Measurements from ENCODE around the gene FRMPD1. TPM values are rescaled to one million over a fixed set of nuclear protein-coding genes. Genes with fewer than 3 reads are reported as not detected.
A peak's percentile ranks its signal among the peaks of the same experiment; 100 is the strongest.

FRMPD1 gene
- total and polyA plus RNA-seq, 9 donors: 6.7 to 12.5 (median 10.7) TPM

DNA sequence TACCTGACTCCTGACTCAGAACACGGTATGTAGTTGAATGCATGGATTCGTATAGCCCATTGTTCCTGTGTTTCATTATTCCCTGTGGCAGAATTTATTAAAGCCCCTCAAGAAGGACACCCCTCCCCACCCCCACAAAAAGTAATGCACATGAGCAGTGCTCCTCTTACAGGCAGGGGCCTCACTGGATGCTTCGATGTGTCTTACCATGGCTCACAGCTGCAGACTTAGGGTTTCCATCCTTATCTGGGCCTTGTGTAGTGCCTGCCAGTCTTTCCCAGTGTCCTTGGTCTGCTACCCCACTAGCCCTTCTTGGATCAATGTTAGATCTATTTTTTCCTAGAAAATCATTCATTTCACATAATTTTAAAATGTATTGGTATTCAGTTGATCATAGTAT lies 119.2 kb downstream of the FRMPD1 start:
- no peak overlapping the region for H3K27ac ChIP-seq (ENCODE audit: low read length)
- H3K36me3 ChIP-seq (ENCODE audit: control insufficient read depth, insufficient read depth, low read length): peaks cover 36% of the 10 kb centered on the region
- H3K4me1 ChIP-seq (ENCODE audit: control insufficient read depth, insufficient read depth, low read length): no peaks in the 10 kb centered on the region
- no peaks in the 10 kb centered on the region for H3K9me3 ChIP-seq (replicated peaks; ENCODE audit: control insufficient read depth, low read depth, low read length)
- DNase-seq: no peak
- 100% methylated on average over 2 of the region's 3 CpGs for WGBS (ENCODE audit: insufficient coverage)
- H3K27me3 ChIP-seq (ENCODE audit: control insufficient read depth, insufficient read depth, low read length): no peaks in the 10 kb centered on the region
- no peak overlapping the region for H3K4me3 ChIP-seq (ENCODE audit: low read length)

DNA sequence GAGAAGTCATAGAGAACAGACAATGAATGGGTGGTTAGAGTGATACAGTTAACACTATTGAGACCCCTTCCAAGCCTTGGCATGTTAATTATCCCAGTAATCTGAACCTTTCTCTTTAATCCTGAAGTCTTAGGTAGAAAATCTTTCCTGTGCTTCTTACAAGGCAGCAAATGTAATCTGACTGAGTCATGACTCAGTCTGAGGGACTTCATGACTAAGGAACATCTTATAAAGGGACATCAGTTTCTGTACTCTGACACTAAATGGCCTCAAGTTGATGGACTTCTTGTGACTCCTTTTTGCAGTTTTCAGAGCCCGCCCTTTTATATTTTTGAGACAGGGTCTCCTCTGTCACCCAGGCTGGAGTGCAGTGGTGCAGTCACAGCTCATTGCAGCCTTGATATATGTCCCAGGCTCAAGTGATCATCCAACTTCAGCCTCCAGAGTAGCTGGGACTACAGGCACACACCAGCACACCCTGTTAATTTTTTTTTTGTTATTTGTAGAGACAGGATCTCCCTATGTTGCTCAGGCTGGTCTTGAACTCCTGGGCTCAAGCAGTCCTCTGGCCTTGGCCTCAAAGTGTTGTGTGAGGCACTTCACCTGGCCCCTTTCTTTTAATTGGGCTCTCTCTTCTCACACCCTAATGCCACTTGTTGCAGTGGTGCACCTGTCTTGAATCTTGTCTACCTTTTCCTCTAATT lies 124.6 kb downstream of the FRMPD1 start:
- Histone ChIP-seq H3K27ac (ENCODE audit: low read length) (no peak overlapping the region), H3K9me3 (replicated peaks; ENCODE audit: control insufficient read depth, low read depth, low read length) (no peaks in the 10 kb centered on the region), H3K36me3 (ENCODE audit: control insufficient read depth, insufficient read depth, low read length) (peaks cover 52% of the 10 kb centered on the region), H3K27me3 (ENCODE audit: control insufficient read depth, insufficient read depth, low read length) (no peaks in the 10 kb centered on the region), H3K4me3 (ENCODE audit: low read length) (no peak overlapping the region), H3K4me1 (ENCODE audit: control insufficient read depth, insufficient read depth, low read length) (no peaks in the 10 kb centered on the region)
- no peak for DNase-seq
- 89% methylated on average over 1 of the region's 1 CpG for WGBS (ENCODE audit: insufficient coverage)

DNA sequence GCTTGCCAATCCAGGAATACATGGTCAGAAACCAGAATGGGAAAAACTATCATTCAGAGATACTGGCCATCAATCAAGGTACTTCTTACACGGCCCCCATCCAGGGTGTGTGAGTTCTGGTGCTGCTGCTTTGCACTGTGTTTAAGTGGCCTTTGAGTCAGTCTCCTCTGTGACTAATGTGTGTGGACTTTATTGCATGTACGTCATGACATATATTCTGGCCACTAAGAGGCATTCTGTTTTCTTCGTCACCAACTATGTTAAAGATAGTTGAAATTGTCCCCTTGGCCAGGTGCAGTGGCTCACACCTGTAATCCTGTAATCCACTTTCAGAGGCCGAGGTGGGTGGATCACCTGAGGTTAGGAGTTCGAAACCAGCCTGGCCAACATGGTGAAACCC lies 125.6 kb downstream of the FRMPD1 start:
- no peak overlapping the region for H3K27ac ChIP-seq (ENCODE audit: low read length)
- no peaks in the 10 kb centered on the region for H3K27me3 ChIP-seq (ENCODE audit: control insufficient read depth, insufficient read depth, low read length)
- no peaks in the 10 kb centered on the region for H3K4me1 ChIP-seq (ENCODE audit: control insufficient read depth, insufficient read depth, low read length)
- H3K4me3 ChIP-seq (ENCODE audit: low read length): no peak overlapping the region
- DNase-seq: no peak
- WGBS (ENCODE audit: insufficient coverage): no CpG with 5 or more reads among the region's 5 CpGs
- peaks cover 54% of the 10 kb centered on the region for H3K36me3 ChIP-seq (ENCODE audit: control insufficient read depth, insufficient read depth, low read length)
- H3K9me3 ChIP-seq (replicated peaks; ENCODE audit: control insufficient read depth, low read depth, low read length): no peaks in the 10 kb centered on the region

DNA sequence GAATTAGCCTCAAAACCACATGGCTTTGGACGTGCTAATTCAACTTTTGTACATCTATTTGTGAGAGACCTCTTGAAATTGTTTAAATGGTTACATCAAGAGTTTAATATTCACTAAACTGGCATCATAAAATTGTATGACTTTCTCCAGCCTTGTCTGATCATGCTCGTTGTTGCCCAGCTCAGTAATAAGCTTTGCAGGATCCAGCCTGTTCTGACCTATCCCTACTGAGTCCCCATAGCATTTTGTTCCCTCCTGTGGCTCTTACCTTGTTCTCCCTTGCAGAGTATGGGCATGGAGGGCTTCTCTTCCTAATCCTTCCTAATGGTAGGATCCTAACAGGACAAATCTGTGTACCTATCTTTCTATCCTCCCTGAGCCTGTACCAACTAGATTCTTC lies 127.8 kb downstream of the FRMPD1 start:
- peaks cover 61% of the 10 kb centered on the region for H3K36me3 ChIP-seq (ENCODE audit: control insufficient read depth, insufficient read depth, low read length)
- WGBS (ENCODE audit: insufficient coverage): 88% methylated on average over 1 of the region's 2 CpGs
- DNase-seq: no peak
- no peak overlapping the region for H3K4me3 ChIP-seq (ENCODE audit: low read length)
- no peaks in the 10 kb centered on the region for H3K9me3 ChIP-seq (replicated peaks; ENCODE audit: control insufficient read depth, low read depth, low read length)
- no peak overlapping the region for H3K27ac ChIP-seq (ENCODE audit: low read length)
- H3K27me3 ChIP-seq (ENCODE audit: control insufficient read depth, insufficient read depth, low read length): no peaks in the 10 kb centered on the region
- no peaks in the 10 kb centered on the region for H3K4me1 ChIP-seq (ENCODE audit: control insufficient read depth, insufficient read depth, low read length)

DNA sequence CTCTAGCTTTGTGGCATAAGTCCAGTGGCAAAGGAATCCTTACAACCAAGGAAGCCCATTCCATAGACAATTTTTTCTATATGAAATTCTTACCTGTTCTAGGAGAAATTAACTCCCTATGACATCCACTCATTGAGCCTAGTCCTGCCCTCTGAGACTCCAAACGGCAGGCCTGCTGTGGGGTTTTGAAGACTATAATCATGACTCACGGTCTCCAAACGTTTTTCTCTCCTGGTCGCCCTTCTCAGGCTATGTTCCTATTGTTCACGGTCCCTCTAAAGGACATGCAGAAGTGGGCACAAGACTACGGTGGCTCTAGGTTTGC lies 133.5 kb downstream of the FRMPD1 start:
- Histone ChIP-seq H3K36me3 (ENCODE audit: control insufficient read depth, insufficient read depth, low read length) (peaks cover 27% of the 10 kb centered on the region), H3K9me3 (replicated peaks; ENCODE audit: control insufficient read depth, low read depth, low read length) (no peaks in the 10 kb centered on the region), H3K27me3 (ENCODE audit: control insufficient read depth, insufficient read depth, low read length) (peaks cover 13% of the 10 kb centered on the region), H3K4me1 (ENCODE audit: control insufficient read depth, insufficient read depth, low read length) (peaks cover 7% of the 10 kb centered on the region), H3K27ac (ENCODE audit: low read length) (no peak overlapping the region), H3K4me3 (ENCODE audit: low read length) (peak overlapping the region; percentile 99)
- 0% methylated on average over 6 of the region's 6 CpGs for WGBS (ENCODE audit: insufficient coverage)
- no peak for DNase-seq

DNA sequence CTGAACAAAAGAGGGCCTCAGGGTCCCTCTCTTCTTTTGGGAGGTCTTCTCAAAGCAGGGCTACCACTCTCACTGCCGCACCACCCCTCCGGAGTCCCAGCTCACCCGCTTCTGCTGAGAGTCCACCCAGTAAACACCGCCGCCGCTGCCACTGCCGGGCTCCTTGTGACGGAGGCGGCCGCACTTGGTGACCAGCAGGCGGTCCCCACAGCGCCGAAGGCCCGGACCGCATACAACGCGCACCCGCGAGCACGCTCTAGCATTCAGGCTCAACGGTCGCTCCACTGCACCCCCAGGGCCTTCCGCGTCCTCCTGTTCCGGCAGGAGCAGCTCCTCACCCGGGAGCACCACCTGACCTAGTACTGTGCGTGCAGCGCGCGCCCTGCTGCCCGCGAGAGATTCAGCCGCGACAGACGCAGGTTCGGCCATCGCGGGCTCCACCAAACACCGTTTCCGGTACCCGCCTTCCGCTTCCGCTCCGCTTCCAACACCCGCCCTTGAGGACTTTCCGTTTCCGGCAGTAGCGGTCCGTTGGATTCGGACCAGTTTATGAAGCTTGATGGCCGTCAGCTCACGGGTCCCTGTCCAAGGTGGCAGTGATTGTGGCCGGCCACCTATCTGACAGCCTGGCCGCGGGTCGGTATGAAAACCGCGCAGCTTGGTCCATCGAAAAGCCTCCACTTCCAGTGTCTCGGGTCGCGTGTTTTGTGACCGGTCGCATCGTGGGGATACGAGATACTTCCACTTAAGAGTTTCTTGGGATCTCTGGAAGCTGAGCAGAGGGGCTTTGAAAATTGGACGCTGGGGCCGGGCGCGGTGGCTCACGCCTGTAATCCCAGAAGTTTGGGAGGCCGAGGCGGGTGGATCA lies 134.1 kb downstream of the FRMPD1 start, which contains the start of gene EXOSC3:
Gene EXOSC3, minus strand, starts transcription at position 449 of the 868 bp plus-strand sequence. Its CDS starts 20 bp downstream, at position 429.
- under 1% methylated on average over 73 of the region's 73 CpGs for WGBS (ENCODE audit: insufficient coverage)
- DNase-seq: peak; percentile 97
- Histone ChIP-seq H3K36me3 (ENCODE audit: control insufficient read depth, insufficient read depth, low read length) (peaks cover 25% of the 10 kb centered on the region), H3K9me3 (replicated peaks; ENCODE audit: control insufficient read depth, low read depth, low read length) (no peaks in the 10 kb centered on the region), H3K27ac (ENCODE audit: low read length) (peak within 1 kb of the TSS; percentile 84), H3K4me3 (ENCODE audit: low read length) (peak within 1 kb of the TSS; percentile 99), H3K4me1 (ENCODE audit: control insufficient read depth, insufficient read depth, low read length) (peaks cover 7% of the 10 kb centered on the region), H3K27me3 (ENCODE audit: control insufficient read depth, insufficient read depth, low read length) (peaks cover 13% of the 10 kb centered on the region)

DNA sequence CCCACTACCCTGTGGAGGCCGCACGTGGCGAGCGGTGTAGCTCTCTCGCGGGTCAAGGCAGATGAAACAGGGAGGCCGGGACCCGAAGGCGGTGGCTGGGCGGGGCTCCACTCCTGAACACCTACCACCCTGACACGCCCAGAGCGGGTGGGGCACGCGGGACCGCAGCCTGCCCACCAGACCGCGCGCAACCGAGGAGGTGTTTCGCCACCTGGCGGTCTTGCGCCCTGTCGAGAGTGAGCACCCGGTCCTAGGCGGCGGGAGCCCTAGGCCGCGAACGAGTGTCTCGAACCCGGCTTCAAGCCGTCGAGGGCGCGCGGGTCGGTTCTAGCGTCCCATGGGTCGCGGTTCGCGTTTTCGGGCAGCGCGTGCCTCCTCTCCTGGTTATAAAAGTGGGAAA lies 136.3 kb downstream of the FRMPD1 start:
- H3K9me3 ChIP-seq (replicated peaks; ENCODE audit: control insufficient read depth, low read depth, low read length): no peaks in the 10 kb centered on the region
- peaks cover 12% of the 10 kb centered on the region for H3K36me3 ChIP-seq (ENCODE audit: control insufficient read depth, insufficient read depth, low read length)
- no peak overlapping the region for H3K4me3 ChIP-seq (ENCODE audit: low read length)
- H3K27ac ChIP-seq (ENCODE audit: low read length): no peak overlapping the region
- H3K4me1 ChIP-seq (ENCODE audit: control insufficient read depth, insufficient read depth, low read length): peaks cover 7% of the 10 kb centered on the region
- peaks cover 13% of the 10 kb centered on the region for H3K27me3 ChIP-seq (ENCODE audit: control insufficient read depth, insufficient read depth, low read length)
- DNase-seq: no peak
- WGBS (ENCODE audit: insufficient coverage): 43% methylated on average over 45 of the region's 45 CpGs

DNA sequence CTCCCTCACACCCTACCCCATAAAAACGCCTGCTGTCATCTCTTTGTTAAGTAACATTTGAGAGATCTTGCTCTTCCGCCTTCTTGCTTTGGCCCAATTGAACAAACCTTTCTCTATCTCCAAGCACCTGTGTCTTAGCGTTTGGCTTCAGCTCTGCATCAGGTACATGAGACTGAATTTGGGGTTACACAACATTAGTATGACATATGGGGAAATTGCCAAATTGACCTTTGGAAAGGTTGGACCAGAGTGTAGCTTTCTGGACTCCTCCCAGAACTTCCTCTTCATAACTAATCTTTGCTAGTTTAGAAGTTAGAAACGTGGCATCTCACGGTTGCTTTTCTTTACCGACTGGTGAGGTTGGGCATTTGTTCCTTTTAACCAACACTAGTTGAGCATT lies 137.6 kb downstream of the FRMPD1 start:
- Histone ChIP-seq H3K4me1 (ENCODE audit: control insufficient read depth, insufficient read depth, low read length) (peaks cover 7% of the 10 kb centered on the region), H3K27me3 (ENCODE audit: control insufficient read depth, insufficient read depth, low read length) (peaks cover 13% of the 10 kb centered on the region), H3K27ac (ENCODE audit: low read length) (no peak overlapping the region), H3K9me3 (replicated peaks; ENCODE audit: control insufficient read depth, low read depth, low read length) (no peaks in the 10 kb centered on the region), H3K36me3 (ENCODE audit: control insufficient read depth, insufficient read depth, low read length) (peaks cover 1% of the 10 kb centered on the region), H3K4me3 (ENCODE audit: low read length) (no peak overlapping the region)
- DNase-seq: no peak
- no CpG with 5 or more reads among the region's 6 CpGs for WGBS (ENCODE audit: insufficient coverage)

DNA sequence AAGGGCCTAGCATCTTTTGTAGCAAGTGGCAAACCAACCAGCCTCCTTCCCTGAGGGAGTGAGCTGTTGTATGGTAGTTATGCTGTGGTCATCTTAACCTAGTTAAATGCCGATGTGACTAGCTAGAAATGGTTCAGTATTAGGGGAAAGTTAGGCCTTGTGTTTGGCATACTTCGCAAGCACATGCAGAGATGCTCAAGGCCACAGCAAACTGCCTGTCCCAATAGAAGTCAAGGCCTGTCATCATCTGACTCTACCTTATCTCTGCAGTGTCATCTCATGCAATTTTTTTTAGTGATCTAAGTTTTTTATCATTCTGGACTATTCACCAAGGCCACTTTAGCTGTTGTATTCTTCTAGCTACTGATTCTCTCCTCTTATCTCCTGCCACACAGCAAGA lies 139.3 kb downstream of the FRMPD1 start:
- WGBS (ENCODE audit: insufficient coverage): 100% methylated on average over 1 of the region's 2 CpGs
- no peak for DNase-seq
- Histone ChIP-seq H3K27ac (ENCODE audit: low read length) (no peak overlapping the region), H3K4me3 (ENCODE audit: low read length) (no peak overlapping the region), H3K27me3 (ENCODE audit: control insufficient read depth, insufficient read depth, low read length) (peaks cover 13% of the 10 kb centered on the region), H3K4me1 (ENCODE audit: control insufficient read depth, insufficient read depth, low read length) (peaks cover 3% of the 10 kb centered on the region), H3K36me3 (ENCODE audit: control insufficient read depth, insufficient read depth, low read length) (no peaks in the 10 kb centered on the region), H3K9me3 (replicated peaks; ENCODE audit: control insufficient read depth, low read depth, low read length) (no peaks in the 10 kb centered on the region)

DNA sequence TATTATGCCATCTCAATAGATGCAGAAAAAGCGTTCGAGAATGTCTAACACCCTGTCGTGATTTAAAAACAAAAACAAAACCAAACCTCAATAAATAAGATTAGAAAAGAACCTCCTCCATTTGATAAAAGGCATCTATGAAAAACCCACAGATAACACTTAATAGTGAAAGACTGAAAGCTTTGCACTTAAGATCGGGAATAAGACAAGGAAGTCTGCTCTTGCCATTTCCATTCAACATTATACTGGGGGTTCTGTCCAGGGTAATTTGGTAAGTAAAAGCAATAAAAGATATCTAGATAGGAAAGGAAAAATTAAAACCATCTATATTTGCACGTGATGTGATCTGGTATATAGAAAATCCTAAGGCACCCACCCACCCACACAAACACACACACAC lies 141.4 kb downstream of the FRMPD1 start:
- Histone ChIP-seq H3K36me3 (ENCODE audit: control insufficient read depth, insufficient read depth, low read length) (no peaks in the 10 kb centered on the region), H3K4me3 (ENCODE audit: low read length) (no peak overlapping the region), H3K9me3 (replicated peaks; ENCODE audit: control insufficient read depth, low read depth, low read length) (no peaks in the 10 kb centered on the region), H3K4me1 (ENCODE audit: control insufficient read depth, insufficient read depth, low read length) (no peaks in the 10 kb centered on the region), H3K27ac (ENCODE audit: low read length) (no peak overlapping the region), H3K27me3 (ENCODE audit: control insufficient read depth, insufficient read depth, low read length) (peaks cover 8% of the 10 kb centered on the region)
- DNase-seq: no peak
- no CpG with 5 or more reads among the region's 5 CpGs for WGBS (ENCODE audit: insufficient coverage)
